Natural killer cell treated with Interleukin-12 subunit alpha and Interleukin-12 subunit beta and Interleukin-15 and Interleukin-18, amount 100 ng/mL, for 72 hours (primary cell): ENCODE data around the gene CFAP298. TPM values are rescaled to one million over a fixed set of nuclear protein-coding genes. Genes with fewer than 3 reads are reported as not detected.
"Not testable (repeated sequence)": the region's sequence is repeated elsewhere in the genome, so short reads cannot be mapped to it uniquely, and the experiment has no call there.

Experiments used
- ATAC-seq, 2 donors: fragments of 150-1000 bp; cut with Tn5 transposase in 1 of 2; sonication (Bioruptor Pico), chemical (Tn5 transposase) in 1 of 2; 2 replicates each; pipeline ENCODE4 v1.10.0; 2021
- DNase-seq: peaks from one replicate; pipeline ENCODE4 v3.0.0; 2022; ENCODE audit warnings: low spot score
- H3K27ac Mint-ChIP-seq, 2 donors: 1 replicate in 1 of 2; 2 replicates in 1 of 2; pipeline ENCODE4 v1.8.0; 2022; ENCODE audit warnings: mixed read lengths in 2 of 2, mild to moderate bottlenecking in 1 of 2, moderate library complexity in 1 of 2
- H3K27me3 Mint-ChIP-seq, 2 donors: 1 replicate in 1 of 2; 2 replicates in 1 of 2; pipeline ENCODE4 v1.8.0; 2022; ENCODE audit warnings: mixed read lengths in 2 of 2
- H3K36me3 Mint-ChIP-seq: one replicate; pipeline ENCODE4 v1.8.0; 2022; ENCODE audit warnings: mixed read lengths
- H3K4me1 Mint-ChIP-seq, 2 donors: 1 replicate in 1 of 2; 2 replicates in 1 of 2; pipeline ENCODE4 v1.8.0; 2022; ENCODE audit warnings: low read depth in 2 of 2, mixed read lengths in 2 of 2, mild to moderate bottlenecking in 1 of 2
- H3K4me3 Mint-ChIP-seq: one replicate; pipeline ENCODE4 v1.8.0; 2022; ENCODE audit warnings: mixed read lengths
- H3K9me3 Mint-ChIP-seq: 2 replicates; pipeline ENCODE4 v1.8.0; 2022; ENCODE audit warnings: mixed read lengths
- total RNA-seq, 2 donors: library from RNA; stranded (reverse); gene quantifications; one replicate each; pipeline ENCODE4 v1.2.3, GENCODE V29; 2022

The CFAP298 gene, protein sequence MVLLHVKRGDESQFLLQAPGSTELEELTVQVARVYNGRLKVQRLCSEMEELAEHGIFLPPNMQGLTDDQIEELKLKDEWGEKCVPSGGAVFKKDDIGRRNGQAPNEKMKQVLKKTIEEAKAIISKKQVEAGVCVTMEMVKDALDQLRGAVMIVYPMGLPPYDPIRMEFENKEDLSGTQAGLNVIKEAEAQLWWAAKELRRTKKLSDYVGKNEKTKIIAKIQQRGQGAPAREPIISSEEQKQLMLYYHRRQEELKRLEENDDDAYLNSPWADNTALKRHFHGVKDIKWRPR
- total RNA-seq = 10 to 100 TPM; 31.0 to 37.6 TPM

- Mint-ChIP-seq H3K27ac (peak within 1 kb of the TSS; percentile 89 to 94), H3K27me3 (peaks cover 3 to 6% of the 10 kb centered on the region in 2 donors), H3K9me3 (no peaks in the 10 kb centered on the region), H3K4me3 (peak within 1 kb of the TSS; percentile 94), H3K36me3 (peaks cover 5% of the 10 kb centered on the region), H3K4me1 (peaks cover 3 to 6% of the 10 kb centered on the region in 2 donors)
- ATAC-seq = peak; percentile 98
- peak; percentile 94 for DNase-seq
These were observed at the start of gene CFAP298 for GRCh38 chr21:32612075-32612998. TSS of gene CFAP298 (minus strand) at chr21:32612377. CDS start at chr21:32612243, 134 bp downstream.

GRCh38 chr21:32661026-32661782, 49.0 kb upstream of the CFAP298 start:
- not testable (repeated sequence) for H3K9me3 Mint-ChIP-seq, H3K27me3 Mint-ChIP-seq, DNase-seq, ATAC-seq, H3K27ac Mint-ChIP-seq, H3K4me3 Mint-ChIP-seq, H3K4me1 Mint-ChIP-seq
- H3K36me3 Mint-ChIP-seq = peaks cover 39% of the 10 kb centered on the region

DNA sequence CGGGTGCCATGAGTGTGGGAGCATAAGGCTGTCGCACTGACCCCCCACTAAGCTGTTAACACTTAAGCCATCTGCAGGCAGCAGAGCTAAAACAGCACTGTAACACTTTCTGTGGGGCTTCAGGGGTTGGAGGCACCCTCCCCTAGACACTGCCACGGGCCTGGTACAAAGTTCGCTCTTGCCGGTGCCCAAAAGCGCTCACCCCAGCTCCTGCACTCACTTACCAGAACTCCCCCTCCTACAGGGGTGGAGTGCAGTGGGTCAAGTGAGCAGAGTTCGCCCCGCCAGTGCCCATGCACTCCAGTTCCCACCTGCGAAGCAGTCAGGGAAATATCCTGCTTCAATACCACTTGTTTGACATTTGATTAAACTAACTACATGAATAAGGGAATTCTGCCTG, 46.3 kb upstream of the CFAP298 start:
- no peak for ATAC-seq
- H3K27ac Mint-ChIP-seq = no peak overlapping the region
- no peaks in the 10 kb centered on the region for H3K27me3 Mint-ChIP-seq
- H3K4me3 Mint-ChIP-seq = no peak overlapping the region
- H3K4me1 Mint-ChIP-seq = no peaks in the 10 kb centered on the region
- H3K9me3 Mint-ChIP-seq = no peaks in the 10 kb centered on the region
- H3K36me3 Mint-ChIP-seq = peaks cover 12% of the 10 kb centered on the region
- DNase-seq = no peak

DNA sequence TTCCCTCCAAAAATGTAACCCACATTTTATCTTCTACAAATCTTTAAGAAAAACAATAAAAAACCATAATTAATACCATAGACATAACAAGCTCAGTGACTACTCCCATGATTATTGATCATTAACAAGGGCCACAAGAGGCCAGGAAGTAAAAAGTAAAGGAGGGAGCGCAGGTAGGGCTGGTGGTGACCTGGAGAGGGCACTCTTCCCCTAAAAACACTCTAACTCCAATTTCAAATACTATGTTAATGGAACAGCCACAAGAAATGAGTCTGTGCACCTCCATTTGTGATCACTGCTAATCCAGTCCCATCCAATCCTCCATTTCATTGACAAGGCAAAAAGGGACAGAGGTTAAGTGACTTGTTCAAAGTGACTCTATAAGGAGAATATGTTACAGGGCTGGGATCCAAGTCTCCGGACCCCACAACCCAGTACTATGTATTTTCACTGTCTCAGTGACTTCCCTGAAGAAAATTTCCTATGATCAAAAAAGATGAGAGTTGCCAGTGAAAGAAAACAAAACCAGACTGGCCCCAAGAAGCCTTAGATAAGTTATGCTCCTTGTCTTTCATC, 41.2 kb upstream of the CFAP298 start:
- ATAC-seq (no peak), DNase-seq (no peak)
- Mint-ChIP-seq H3K4me3 (no peak overlapping the region), H3K27me3 (no peaks in the 10 kb centered on the region), H3K36me3 (peaks cover 5% of the 10 kb centered on the region), H3K9me3 (no peaks in the 10 kb centered on the region), H3K4me1 (no peaks in the 10 kb centered on the region), H3K27ac (peak overlapping the region in 1 of 2 donors; percentile 38)

DNA sequence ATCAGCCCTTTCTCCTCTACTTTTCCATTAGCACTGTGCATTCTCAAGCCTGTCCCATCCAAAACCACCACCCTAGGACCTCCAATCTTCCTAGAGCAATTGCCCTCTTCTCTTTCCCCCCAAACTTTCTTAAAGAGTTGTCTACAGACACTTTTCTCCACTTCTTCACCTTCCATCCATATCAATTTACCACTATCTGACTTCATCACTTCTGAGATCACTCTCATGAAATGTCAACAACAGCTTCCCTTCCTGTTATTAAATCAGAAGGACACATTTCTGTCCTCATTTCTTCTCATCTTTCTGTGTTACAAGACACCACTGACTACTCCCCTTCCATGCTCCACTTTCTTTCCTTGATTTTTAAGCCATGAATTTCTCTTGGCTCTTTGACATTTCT, 36.0 kb upstream of the CFAP298 start:
- Mint-ChIP-seq H3K36me3 (peaks cover 7% of the 10 kb centered on the region), H3K27ac (no peak overlapping the region), H3K9me3 (no peaks in the 10 kb centered on the region), H3K27me3 (no peaks in the 10 kb centered on the region), H3K4me1 (no peaks in the 10 kb centered on the region), H3K4me3 (no peak overlapping the region)
- no peak for DNase-seq
- ATAC-seq = no peak

DNA sequence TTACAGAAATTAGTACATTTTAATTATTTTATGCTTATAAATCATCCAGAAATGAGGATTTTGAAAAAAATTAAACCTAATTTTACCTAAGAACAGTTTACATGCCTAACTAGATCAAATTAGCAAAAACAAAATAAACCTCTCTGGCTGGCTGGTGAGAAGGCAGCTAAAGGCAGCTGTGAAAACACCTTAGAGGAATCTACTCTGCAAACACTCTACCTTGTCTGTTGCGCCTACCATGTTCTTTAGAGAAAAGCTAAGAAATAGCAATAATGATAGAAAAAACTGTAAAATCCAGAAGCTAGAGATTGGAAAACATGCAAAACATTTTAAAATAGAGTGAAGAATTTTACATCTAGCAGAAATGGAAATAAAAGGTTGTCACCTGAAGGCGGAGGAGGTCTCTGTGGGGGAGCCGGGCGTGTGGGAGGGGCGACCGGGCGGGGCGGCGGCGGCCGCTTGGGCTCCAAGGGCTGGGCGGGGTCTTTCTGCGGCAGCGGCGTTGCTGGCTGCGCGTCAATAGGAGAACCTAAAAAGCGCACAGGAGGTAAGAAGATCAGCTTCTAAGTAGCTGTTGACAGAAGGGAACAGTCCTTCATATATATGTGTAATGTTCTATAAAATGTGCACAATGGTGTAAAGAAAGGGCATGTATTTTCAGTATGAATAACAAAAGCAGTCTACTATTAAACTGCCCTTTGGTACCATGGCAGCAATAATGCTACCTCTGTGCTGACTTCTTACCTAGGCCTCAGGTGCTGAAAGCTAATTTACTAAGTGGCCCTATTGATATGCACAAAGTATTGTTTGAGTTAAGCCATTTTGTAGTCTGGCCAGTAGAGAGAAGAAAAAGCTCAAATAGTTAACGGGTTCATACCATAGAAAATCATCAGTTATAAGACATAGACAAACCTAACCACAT, 33.3 kb upstream of the CFAP298 start:
- Mint-ChIP-seq H3K9me3 (no peaks in the 10 kb centered on the region), H3K36me3 (peaks cover 7% of the 10 kb centered on the region), H3K4me1 (no peaks in the 10 kb centered on the region), H3K27me3 (no peaks in the 10 kb centered on the region), H3K4me3 (no peak overlapping the region), H3K27ac (no peak overlapping the region)
- no peak for DNase-seq
- no peak for ATAC-seq

GRCh38 chr21:32641710-32642698, 29.8 kb upstream of the CFAP298 start:
- Mint-ChIP-seq H3K9me3 (no peaks in the 10 kb centered on the region), H3K4me3 (no peak overlapping the region), H3K27me3 (no peaks in the 10 kb centered on the region), H3K36me3 (peaks cover 7% of the 10 kb centered on the region), H3K4me1 (no peaks in the 10 kb centered on the region), H3K27ac (no peak overlapping the region)
- ATAC-seq (no peak), DNase-seq (no peak)

GRCh38 chr21:32626621-32627196, 14.5 kb upstream of the CFAP298 start:
- H3K27ac Mint-ChIP-seq = no peak overlapping the region
- H3K9me3 Mint-ChIP-seq = no peaks in the 10 kb centered on the region
- peaks cover 10% of the 10 kb centered on the region for H3K36me3 Mint-ChIP-seq
- H3K27me3 Mint-ChIP-seq = peaks cover 3 to 7% of the 10 kb centered on the region in 2 donors
- ATAC-seq (no peak), DNase-seq (no peak)
- peaks cover 4 to 5% of the 10 kb centered on the region in 2 donors for H3K4me1 Mint-ChIP-seq
- no peak overlapping the region for H3K4me3 Mint-ChIP-seq

- not testable (repeated sequence) for H3K4me1 Mint-ChIP-seq, H3K4me3 Mint-ChIP-seq, H3K27ac Mint-ChIP-seq, DNase-seq, H3K9me3 Mint-ChIP-seq, ATAC-seq, H3K36me3 Mint-ChIP-seq
- H3K27me3 Mint-ChIP-seq = peaks cover 15 to 16% of the 10 kb centered on the region in 2 donors
These were observed 6.0 kb upstream of the CFAP298 start for GRCh38 chr21:32618218-32618617.

- Mint-ChIP-seq H3K4me3 (peak overlapping the region; percentile 94), H3K36me3 (peaks cover 5% of the 10 kb centered on the region), H3K9me3 (no peaks in the 10 kb centered on the region), H3K27ac (peak overlapping the region; percentile 89 to 94), H3K27me3 (peaks cover 6 to 7% of the 10 kb centered on the region in 2 donors), H3K4me1 (peaks cover 3 to 6% of the 10 kb centered on the region in 2 donors)
- ATAC-seq (no peak), DNase-seq (no peak)
These were observed 1.4 kb upstream of the CFAP298 start for GRCh38 chr21:32613436-32614043.

DNA sequence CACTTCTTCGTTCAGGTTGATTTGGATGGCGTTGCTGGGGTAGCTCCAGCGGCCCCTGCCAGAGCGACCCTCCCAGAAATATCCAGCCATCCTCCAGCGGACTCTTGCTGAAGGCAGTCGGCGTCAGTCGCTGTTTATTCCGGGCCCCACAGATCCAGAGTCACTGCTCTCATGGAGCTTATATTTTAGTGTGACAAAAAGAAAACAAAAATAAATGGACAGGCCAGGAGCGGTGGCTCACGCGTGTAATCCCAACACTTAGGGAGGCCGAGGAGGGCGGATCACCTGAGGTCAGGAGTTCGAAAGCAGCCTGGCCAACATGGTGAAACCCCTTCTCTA, 791 bp upstream of the CFAP298 start:
- H3K9me3 Mint-ChIP-seq = no peaks in the 10 kb centered on the region
- peak overlapping the region; percentile 94 for H3K4me3 Mint-ChIP-seq
- H3K27ac Mint-ChIP-seq = peak overlapping the region; percentile 89 to 94
- DNase-seq = no peak
- peaks cover 3 to 6% of the 10 kb centered on the region in 2 donors for H3K4me1 Mint-ChIP-seq
- no peak for ATAC-seq
- peaks cover 5 to 6% of the 10 kb centered on the region in 2 donors for H3K27me3 Mint-ChIP-seq
- peaks cover 5% of the 10 kb centered on the region for H3K36me3 Mint-ChIP-seq
